ENCODE measurements around the gene INO80E. TPM values are rescaled to one million over a fixed set of nuclear protein-coding genes. Genes with fewer than 3 reads are reported as not detected.

INO80E gene
- total RNA-seq, 1 experiment from 2014 or later, result 89.8 TPM

DNA sequence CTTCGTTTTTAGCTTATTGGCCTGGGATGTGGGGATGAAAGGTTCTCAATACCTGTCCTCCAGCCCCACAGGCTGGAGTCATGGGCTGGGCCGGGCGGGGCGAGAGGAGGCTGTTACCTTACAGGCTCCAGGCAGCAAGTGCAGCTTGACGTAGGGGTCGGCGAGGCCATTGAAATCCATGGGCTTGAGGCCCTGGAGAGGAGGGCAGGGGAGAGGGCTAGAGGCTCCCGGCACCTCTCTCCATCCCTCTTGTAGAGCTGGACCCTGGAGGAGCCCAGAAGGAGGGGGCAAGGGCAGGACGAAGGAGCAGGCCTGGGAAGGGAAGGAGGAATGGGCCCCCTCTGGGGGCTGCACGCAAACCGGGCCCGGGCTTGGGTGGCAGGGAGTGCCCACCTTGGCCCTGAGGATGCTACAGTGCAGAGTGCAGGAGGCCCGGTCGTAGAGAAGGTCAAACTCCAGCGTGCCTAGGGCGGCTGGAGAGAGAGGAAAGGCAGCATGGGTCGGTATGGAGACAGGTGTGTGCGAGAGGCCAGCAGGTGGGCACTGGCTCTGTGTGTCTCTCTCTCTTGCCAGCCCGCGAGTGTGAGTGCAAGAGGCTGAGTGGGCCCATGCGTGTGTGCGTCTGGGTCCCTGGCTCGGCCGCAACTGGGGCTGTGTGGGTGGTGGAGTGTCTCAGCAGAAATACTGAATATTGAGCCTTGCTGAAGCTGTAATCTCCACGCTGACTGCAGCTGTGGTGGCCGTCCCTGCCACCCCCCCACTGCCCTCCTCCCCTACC is 13.2 kb downstream of the INO80E start (continued):
- TF ChIP-seq, protein P1, sequence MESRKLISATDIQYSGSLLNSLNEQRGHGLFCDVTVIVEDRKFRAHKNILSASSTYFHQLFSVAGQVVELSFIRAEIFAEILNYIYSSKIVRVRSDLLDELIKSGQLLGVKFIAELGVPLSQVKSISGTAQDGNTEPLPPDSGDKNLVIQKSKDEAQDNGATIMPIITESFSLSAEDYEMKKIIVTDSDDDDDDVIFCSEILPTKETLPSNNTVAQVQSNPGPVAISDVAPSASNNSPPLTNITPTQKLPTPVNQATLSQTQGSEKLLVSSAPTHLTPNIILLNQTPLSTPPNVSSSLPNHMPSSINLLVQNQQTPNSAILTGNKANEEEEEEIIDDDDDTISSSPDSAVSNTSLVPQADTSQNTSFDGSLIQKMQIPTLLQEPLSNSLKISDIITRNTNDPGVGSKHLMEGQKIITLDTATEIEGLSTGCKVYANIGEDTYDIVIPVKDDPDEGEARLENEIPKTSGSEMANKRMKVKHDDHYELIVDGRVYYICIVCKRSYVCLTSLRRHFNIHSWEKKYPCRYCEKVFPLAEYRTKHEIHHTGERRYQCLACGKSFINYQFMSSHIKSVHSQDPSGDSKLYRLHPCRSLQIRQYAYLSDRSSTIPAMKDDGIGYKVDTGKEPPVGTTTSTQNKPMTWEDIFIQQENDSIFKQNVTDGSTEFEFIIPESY (IDR thresholded peaks at IDR 0.05; ENCODE audit: extremely low read depth, insufficient replicate concordance, low read length), result no peak
- no peak for TF ChIP-seq CBX3 (IDR thresholded peaks at IDR 0.05; ENCODE audit: low read depth)
- TF ChIP-seq SRF (IDR thresholded peaks at IDR 0.05; ENCODE audit: low read depth), result no peak

DNA sequence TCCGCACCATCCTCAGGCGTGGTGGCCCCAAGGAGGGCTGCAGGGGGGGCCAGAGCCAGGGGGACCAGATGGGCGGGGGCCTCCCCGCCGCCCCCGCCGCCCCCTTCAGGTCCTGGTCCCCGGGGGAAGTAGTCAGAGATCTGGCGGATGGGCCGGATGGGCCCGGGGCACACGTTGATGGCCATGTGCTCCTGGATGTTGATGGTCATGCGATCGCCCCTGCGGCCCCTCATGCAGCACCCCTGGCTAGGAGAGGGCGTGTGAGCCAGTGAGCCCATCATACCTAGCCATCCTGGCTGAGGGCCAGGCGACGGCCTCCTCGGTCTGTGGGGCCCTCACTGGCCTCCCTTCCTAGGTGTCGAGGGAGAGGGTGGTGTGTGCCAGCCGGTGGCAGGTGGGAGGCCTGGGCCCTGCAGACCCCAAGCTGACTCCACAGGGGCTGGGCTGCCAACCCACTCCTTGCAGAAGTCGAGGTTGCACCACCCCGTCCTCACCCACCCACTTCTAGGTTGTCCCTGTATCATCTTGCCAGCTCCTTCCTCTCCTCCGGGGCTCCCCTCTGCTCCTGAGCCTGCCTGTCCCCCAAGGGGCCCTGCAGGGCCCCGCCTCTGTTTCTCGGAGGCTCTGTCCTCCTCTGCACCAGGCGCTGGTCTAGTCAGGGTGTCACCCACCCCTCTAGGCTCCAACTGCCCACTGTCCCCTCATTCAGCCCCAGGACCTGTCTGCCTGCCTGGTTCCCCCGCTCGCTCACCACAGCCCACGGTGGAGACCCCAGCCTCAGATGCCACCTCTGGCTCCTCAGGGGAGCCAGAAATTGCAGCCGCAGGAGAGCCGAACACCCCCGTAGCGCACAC is 14.2 kb downstream of the INO80E start:
- Histone ChIP-seq H3K4me3 (replicated peaks in 1 of 2; ENCODE audit: low read depth in 1 of 2, low read length in 2 of 2) (no peak overlapping the region), H3K9me2 (ENCODE audit: insufficient read depth) (no peaks in the 10 kb centered on the region), H3K9ac (ENCODE audit: low read length) (no peak overlapping the region), H3K79me2 (ENCODE audit: insufficient read depth, low read length) (no peaks in the 10 kb centered on the region), H3K9me3 (ENCODE audit: control insufficient read depth in 1 of 2, insufficient read depth in 1 of 2, low read depth in 1 of 2, low read length in 2 of 2) (no peaks in the 10 kb centered on the region), H3K4me2 (ENCODE audit: low read length) (no peak overlapping the region), H3K27ac (ENCODE audit: low read depth, low read length) (no peak overlapping the region), H2AFZ (ENCODE audit: low read depth, low read length, poor library complexity, severe bottlenecking) (no peak overlapping the region), H4K20me1 (ENCODE audit: insufficient read depth) (no peaks in the 10 kb centered on the region), H3K27me3 (ENCODE audit: insufficient read depth, low read length) (no peaks in the 10 kb centered on the region), H3K36me3 (ENCODE audit: control insufficient read depth in 1 of 2, insufficient read depth in 2 of 2, low read length in 2 of 2) (peaks cover 0 to 4% of the 10 kb centered on the region in 2 experiments; a peak in 2 of 4 replicates), H3K4me1 (ENCODE audit: control insufficient read depth in 1 of 2, insufficient read depth in 2 of 2, low read length in 2 of 2) (no peaks in the 10 kb centered on the region)
- ChIA-PET CTCF (no interaction called here), RAD21 (ENCODE audit: low non-redundant PET in 1 of 2, low total read pairs in 2 of 2, uncharacterized antibody in 2 of 2, unreplicated experiment in 2 of 2) (no interaction called here), POLR2A (interaction anchor here (0.6 kb wide), 1 partner anchor 14 kb away, joined by 3 read pairs; no protein-coding TSS in a partner anchor)
- BruUV-seq (replicated peaks), result no TSS peak
- intact Hi-C loops (cut with micrococcal nuclease), result no loop called here
- DNase-seq (ENCODE audit: low read depth, low spot score) (no peak), ATAC-seq (0 out of 2 replicates have a peak, but pooled peaks have one; percentile 13)
- TF ChIP-seq POLR2AphosphoS5 (IDR thresholded peaks at IDR 0.05; ENCODE audit: low read depth, low read length), result no peak
- TF ChIP-seq TCF7L2 (IDR thresholded peaks at IDR 0.05; ENCODE audit: borderline replicate concordance, extremely low read depth, insufficient read depth, insufficient read length), result no peak
- no peak for TF ChIP-seq POLR2A (IDR thresholded peaks at IDR 0.05; ENCODE audit: borderline replicate concordance, extremely low read depth, insufficient read depth, insufficient read length)
- TF ChIP-seq, protein P2, sequence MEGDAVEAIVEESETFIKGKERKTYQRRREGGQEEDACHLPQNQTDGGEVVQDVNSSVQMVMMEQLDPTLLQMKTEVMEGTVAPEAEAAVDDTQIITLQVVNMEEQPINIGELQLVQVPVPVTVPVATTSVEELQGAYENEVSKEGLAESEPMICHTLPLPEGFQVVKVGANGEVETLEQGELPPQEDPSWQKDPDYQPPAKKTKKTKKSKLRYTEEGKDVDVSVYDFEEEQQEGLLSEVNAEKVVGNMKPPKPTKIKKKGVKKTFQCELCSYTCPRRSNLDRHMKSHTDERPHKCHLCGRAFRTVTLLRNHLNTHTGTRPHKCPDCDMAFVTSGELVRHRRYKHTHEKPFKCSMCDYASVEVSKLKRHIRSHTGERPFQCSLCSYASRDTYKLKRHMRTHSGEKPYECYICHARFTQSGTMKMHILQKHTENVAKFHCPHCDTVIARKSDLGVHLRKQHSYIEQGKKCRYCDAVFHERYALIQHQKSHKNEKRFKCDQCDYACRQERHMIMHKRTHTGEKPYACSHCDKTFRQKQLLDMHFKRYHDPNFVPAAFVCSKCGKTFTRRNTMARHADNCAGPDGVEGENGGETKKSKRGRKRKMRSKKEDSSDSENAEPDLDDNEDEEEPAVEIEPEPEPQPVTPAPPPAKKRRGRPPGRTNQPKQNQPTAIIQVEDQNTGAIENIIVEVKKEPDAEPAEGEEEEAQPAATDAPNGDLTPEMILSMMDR (IDR thresholded peaks at IDR 0.05 in 2 of 3, conservative IDR thresholded peaks at IDR 0.05 in 1 of 3; ENCODE audit: borderline replicate concordance in 1 of 3, insufficient read depth in 1 of 3, low read depth in 2 of 3, low read length in 2 of 3), result no peak
- no peak for TF ChIP-seq ZNF274 (IDR thresholded peaks at IDR 0.05; ENCODE audit: low read depth, low read length)

Data from HCT116 (cell line).